ENCODE results near the gene KIF18A. TPM values are rescaled to one million over a fixed set of nuclear protein-coding genes. Genes with fewer than 3 reads are reported as not detected.

The KIF18A gene
- total RNA-seq, 1 donor: 18.2 TPM

DNA sequence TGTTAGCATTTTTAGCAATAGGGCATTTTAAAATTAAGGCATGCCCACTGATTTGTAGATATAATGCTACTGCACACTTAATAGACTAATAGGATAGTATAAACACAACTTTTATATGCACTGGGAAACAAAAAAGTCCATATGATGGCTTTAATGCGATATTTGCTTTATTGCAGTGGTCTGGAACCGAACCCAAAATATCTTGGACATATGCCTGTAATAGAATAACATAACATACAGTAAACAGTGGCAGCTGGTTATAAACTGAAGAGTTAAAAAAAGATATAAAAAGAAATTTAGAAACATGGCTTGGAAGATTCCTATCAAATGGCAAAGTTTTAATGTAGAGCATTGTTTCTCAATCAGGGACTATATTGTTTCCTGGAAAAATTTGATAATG lies 111.9 kb downstream of the KIF18A start:
- TF ChIP-seq CTCF (IDR thresholded peaks at IDR 0.05; ENCODE audit: insufficient read depth, low read length): no peak
- DNase-seq (ENCODE audit: low read depth): no peak
- H3K4me3 ChIP-seq (ENCODE audit: low read depth, low read length): no peak overlapping the region

GRCh38 chr11:27995083-27995482 lies 112.9 kb downstream of the KIF18A start:
- DNase-seq (ENCODE audit: low read depth): peak; percentile 19
- no peak for TF ChIP-seq CTCF (IDR thresholded peaks at IDR 0.05; ENCODE audit: insufficient read depth, low read length)
- no peak overlapping the region for H3K4me3 ChIP-seq (ENCODE audit: low read depth, low read length)

- H3K4me3 ChIP-seq (ENCODE audit: low read depth, low read length): no peak overlapping the region
- TF ChIP-seq CTCF (IDR thresholded peaks at IDR 0.05; ENCODE audit: insufficient read depth, low read length): no peak
- peak; percentile 61 for DNase-seq (ENCODE audit: low read depth)
Measured at GRCh38 chr11:27991736-27992135, 116.2 kb downstream of the KIF18A start.

DNA sequence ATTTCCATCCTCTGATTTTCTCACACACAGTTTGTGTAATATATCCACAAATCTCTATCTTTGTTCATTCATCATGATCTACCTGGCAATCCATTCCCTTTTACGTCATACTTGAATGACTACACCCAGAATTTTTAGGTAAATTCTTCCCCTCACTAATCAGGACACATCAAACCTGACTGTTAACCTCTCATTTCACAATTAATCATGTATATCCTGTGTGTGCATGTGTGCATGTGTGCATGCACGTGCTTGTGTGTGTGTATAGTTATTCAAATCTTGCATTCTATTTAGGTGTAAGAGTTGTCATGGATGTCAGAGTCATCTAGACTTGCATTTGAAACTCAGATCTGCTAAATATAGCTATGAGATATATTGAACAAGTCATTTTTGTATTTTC lies 130.4 kb downstream of the KIF18A start:
- DNase-seq (ENCODE audit: low read depth): no peak
- no peak for TF ChIP-seq CTCF (IDR thresholded peaks at IDR 0.05; ENCODE audit: insufficient read depth, low read length)
- no peak overlapping the region for H3K4me3 ChIP-seq (ENCODE audit: low read depth, low read length)

- no peak for DNase-seq (ENCODE audit: low read depth)
- TF ChIP-seq CTCF (IDR thresholded peaks at IDR 0.05; ENCODE audit: insufficient read depth, low read length): no peak
- H3K4me3 ChIP-seq (ENCODE audit: low read depth, low read length): no peak overlapping the region
Measured at GRCh38 chr11:27977031-27977430, 130.9 kb downstream of the KIF18A start.

- no peak overlapping the region for H3K4me3 ChIP-seq (ENCODE audit: low read depth, low read length)
- peak; percentile 75 for DNase-seq (ENCODE audit: low read depth)
- TF ChIP-seq CTCF (IDR thresholded peaks at IDR 0.05; ENCODE audit: insufficient read depth, low read length): no peak
Measured at GRCh38 chr11:27976262-27976661, 131.7 kb downstream of the KIF18A start.

DNA sequence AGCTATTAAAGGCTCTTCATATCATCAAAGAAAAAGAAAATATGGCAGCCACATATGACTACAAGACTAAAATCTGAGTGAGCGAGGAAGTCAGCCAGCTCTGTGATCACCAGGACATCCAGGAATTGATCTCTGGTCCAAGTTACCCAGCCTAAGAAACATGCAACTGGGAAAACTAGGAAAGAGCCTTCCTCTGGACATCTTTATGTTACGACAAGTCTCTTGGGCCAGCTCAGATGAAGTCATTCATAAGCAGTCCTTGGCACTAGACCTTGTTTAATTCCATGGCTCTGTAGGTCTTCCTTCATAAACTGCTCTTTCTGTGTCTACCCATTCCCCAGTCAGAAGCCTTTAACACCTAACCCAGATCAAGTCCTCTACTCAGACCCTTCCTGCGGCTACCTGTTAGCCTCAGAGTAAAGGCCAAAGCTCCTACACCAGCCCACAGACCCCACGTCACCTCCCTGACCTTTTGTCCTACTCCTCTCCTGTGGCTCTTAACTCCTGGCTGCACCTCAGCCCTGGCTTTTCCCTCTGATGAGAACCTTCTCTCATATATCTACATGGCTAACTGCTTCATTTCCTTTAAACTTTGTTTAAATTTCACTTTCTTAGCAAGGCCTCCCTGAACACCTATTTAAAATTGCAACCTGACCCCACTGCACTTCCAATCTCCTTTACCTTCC lies 134.0 kb downstream of the KIF18A start:
- TF ChIP-seq CTCF (IDR thresholded peaks at IDR 0.05; ENCODE audit: insufficient read depth, low read length): no peak
- peak; percentile 18 for DNase-seq (ENCODE audit: low read depth)

More for the DNA sequence above, 134.0 kb downstream of the KIF18A start:
- H3K4me3 ChIP-seq (ENCODE audit: low read depth, low read length): no peak overlapping the region
